ENCODE results near the gene PRPF6.

PRPF6 gene

GRCh38 chr20:63942250-63942951, 38.5 kb upstream of the PRPF6 start:
- in situ Hi-C loops (cut with MboI; ENCODE audit: low sequenced_read_pairs, unreplicated experiment), result no loop called here
- no peak for TF ChIP-seq CTCF (IDR thresholded peaks at IDR 0.05; ENCODE audit: borderline replicate concordance, control extremely low read depth, extremely low read depth, insufficient read depth, missing control alignments)
- DNase-seq (ENCODE audit: low spot score), result peak; percentile 72

- TF ChIP-seq CTCF (IDR thresholded peaks at IDR 0.05; ENCODE audit: borderline replicate concordance, control extremely low read depth, extremely low read depth, insufficient read depth, missing control alignments), result no peak
- in situ Hi-C loops (cut with MboI; ENCODE audit: low sequenced_read_pairs, unreplicated experiment), result no loop called here
Observed at GRCh38 chr20:63942969-63943807, 37.7 kb upstream of the PRPF6 start.

GRCh38 chr20:63943808-63944077, 37.2 kb upstream of the PRPF6 start:
- in situ Hi-C loops (cut with MboI; ENCODE audit: low sequenced_read_pairs, unreplicated experiment), result no loop called here
- no peak for DNase-seq (ENCODE audit: low spot score)
- no peak for TF ChIP-seq CTCF (IDR thresholded peaks at IDR 0.05; ENCODE audit: borderline replicate concordance, control extremely low read depth, extremely low read depth, insufficient read depth, missing control alignments)

More at GRCh38 chr20:63942969-63943807, 37.7 kb upstream of the PRPF6 start:
- DNase-seq (ENCODE audit: low spot score), result no peak

- in situ Hi-C loops (cut with MboI; ENCODE audit: low sequenced_read_pairs, unreplicated experiment), result no loop called here
- TF ChIP-seq CTCF (IDR thresholded peaks at IDR 0.05; ENCODE audit: borderline replicate concordance, control extremely low read depth, extremely low read depth, insufficient read depth, missing control alignments), result no peak
- no peak for DNase-seq (ENCODE audit: low spot score)
Observed at GRCh38 chr20:63944078-63944941, 36.6 kb upstream of the PRPF6 start.

- no peak for DNase-seq (ENCODE audit: low spot score)
- TF ChIP-seq CTCF (IDR thresholded peaks at IDR 0.05; ENCODE audit: borderline replicate concordance, control extremely low read depth, extremely low read depth, insufficient read depth, missing control alignments), result no peak
- in situ Hi-C loops (cut with MboI; ENCODE audit: low sequenced_read_pairs, unreplicated experiment), result no loop called here
Observed at GRCh38 chr20:63945031-63945658, 35.8 kb upstream of the PRPF6 start.
